GM21723 (cell line): ENCODE measurements around the gene EFHD2.
A peak's percentile ranks its signal among the peaks of the same experiment; 100 is the strongest.
"Not testable (repeated sequence)": the region's sequence is repeated elsewhere in the genome, so short reads cannot be mapped to it uniquely, and the experiment has no call there.

Experiments
- ATAC-seq: cut with Tn5 transposase; IDR thresholded peaks from one replicate; pipeline ENCODE4 v1.9.1; 2021; ENCODE audit warnings: mild to moderate bottlenecking, moderate library complexity; ENCODE audit not compliant: unreplicated experiment

EFHD2 gene

DNA sequence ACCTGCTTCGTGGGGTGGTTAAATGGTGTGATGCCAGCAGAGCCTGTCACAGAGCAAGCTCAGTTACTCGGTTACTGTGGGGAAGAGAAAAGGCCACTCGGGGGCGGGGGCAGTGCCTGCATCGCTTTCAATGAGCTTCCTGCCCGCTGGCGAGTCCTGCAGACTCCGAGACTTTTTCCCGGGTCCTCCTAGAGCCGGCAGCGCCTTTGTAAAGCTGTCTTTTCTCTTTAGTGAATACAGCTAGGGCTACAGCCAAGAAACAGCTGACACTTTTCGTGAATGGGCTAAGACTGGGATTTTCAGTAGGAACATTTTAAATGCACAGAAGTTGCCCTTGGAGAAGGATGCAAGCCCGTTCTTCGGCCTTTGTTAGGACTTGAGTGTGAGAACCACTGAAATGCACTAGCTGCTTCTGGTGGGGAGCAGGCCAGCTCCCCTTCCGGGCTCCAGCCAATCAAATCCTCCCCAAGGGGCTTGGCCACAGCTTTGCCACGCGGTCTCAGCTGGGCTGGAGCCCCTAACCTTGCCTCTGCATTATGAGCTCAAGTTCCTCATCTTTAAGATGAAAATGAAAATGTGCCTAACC is 23.4 kb upstream of the EFHD2 start:
- ATAC-seq, result no peak

DNA sequence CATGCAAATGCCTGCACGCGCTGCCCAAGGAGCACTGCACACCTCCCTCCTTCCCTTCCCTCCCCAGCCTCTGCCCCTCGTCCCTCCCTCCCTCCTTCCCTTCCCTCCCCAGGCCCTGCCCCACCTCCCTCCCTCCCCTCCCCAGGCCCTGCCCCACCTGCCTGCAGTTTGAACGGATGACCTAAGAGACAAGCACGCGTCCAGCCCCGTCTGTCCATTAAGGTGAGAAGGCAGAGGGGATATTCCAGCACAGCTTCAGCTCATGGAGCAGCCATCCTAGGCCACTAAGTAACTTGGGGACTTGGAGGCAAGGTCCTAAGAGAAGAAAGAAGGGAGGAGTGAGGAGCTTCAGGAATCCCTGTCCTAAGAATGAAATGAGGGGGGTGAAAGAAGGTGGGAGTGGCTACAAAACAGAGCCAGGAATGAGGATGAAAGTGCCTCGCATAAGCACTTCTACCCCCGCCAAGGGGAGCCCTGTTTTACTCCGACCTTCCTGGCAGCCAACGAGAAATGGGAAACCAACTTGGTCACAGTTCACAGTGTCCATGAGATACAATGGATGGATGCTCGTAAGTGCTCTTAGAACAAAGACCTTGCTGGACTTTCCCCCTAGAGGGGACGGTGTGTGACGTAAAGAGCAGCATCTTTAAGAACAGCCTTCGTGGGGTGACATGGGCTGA is 21.3 kb upstream of the EFHD2 start:
- no peak for ATAC-seq

DNA sequence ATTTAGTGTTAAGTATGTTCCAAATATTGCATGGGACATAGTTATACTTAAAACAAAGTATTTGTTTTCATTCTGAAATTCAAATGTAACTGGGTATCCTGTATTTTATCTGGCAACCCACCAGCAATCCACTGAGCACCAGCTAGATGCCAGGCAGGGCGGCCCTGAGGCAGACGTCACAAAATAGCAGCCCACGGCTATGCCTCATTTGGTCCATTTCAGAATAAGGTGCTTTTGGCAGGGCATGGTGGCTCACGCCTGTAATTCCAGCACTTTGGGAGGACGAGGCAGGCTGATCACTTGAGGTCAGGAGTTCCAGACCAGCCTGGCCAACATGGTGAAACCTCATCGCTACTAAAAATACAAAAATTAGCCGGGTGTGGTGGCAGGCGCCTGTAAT is 19.9 kb upstream of the EFHD2 start:
- ATAC-seq, result not testable (repeated sequence)

- ATAC-seq, result no peak
These were observed 19.0 kb upstream of the EFHD2 start for GRCh38 chr1:15390667-15391066.

GRCh38 chr1:15391366-15391765 is 18.3 kb upstream of the EFHD2 start:
- ATAC-seq, result no peak

GRCh38 chr1:15393475-15394257 is 16.0 kb upstream of the EFHD2 start:
- ATAC-seq, result no peak

GRCh38 chr1:15394258-15394690 is 15.4 kb upstream of the EFHD2 start:
- no peak for ATAC-seq

GRCh38 chr1:15397236-15397635 is 12.5 kb upstream of the EFHD2 start:
- no peak for ATAC-seq

DNA sequence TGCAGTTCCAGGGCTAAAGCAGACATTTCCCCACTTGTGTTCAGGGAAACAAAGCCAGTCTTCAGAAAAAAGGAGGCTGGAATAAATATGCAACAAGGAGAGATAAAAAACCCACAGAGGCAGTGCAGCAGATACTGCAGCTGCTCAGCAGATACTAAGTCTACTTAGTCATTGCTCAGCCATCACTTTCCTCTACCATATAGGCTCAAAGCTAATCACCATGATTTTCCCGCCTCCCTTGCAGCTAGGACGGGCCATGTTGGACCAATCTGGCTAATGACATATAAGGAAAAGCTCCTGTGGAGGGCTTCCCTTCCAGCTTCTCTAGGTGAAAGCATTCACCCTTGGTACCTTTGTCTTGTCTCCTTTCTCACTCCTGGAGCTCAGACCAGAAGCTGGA is 10.0 kb upstream of the EFHD2 start:
- ATAC-seq, result no peak

- ATAC-seq, result no peak
These were observed 9.1 kb upstream of the EFHD2 start for GRCh38 chr1:15400627-15401026.

GRCh38 chr1:15401391-15402055 is 8.2 kb upstream of the EFHD2 start:
- no peak for ATAC-seq

DNA sequence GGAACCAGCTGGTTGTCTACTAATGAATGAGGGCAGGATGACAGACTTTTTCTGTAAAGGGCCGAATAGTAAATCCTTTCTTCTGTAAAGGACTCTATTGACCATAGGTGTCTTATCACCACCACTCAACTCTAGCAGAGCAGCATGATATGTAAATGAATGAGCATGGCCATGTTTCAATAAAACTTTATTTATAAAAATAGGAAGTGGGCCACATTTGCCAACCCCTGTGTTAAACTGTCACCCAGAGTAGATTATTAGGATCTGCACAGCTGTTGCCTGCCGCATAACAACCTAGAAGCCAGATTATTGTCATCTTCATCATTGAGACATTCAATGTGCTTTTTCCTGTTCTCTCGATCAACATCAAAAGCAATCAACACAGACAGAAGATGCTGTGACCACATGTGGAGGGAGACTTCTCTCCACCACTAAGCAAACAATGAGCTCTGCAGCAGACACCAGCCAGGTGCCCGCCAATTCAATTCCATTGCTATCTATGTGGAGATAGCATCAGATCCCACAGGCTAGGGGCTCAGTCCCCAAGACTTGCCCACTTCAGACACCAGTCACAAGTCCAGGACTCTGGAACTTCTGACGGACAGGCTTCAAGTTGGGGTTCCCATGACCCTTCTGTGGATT is 6.8 kb upstream of the EFHD2 start:
- ATAC-seq, result no peak

DNA sequence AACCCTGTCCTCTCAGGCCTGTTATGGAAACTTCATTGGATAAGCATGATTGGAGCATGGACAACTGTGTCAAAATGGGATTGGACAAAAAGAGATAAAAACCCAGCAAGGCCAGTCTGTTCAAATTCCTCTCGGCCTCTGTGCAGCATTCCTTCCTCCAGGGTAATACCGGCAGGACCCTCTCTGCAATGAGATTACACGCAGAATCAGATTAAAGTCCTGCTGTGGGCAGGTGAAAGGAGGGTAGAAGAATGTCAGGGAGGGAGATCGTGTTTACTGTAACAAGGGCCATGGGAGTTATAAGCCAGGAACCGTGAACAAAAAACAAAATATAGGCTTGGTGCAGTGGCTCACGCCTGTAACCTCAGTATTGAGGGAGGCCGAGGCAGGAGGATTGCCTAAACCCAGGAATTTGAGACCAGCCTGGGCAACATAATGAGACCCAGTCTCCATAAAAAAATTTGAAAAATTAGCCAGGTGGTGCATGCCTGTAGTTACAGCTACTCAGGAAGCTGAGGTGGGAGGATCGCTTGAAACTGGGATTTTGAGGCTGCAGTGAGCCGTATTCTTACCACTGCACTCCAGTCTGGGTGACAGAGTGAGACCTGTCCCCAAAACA is 5.6 kb upstream of the EFHD2 start:
- ATAC-seq, result no peak

- no peak for ATAC-seq
These were observed 4.4 kb upstream of the EFHD2 start for GRCh38 chr1:15405106-15405850.

DNA sequence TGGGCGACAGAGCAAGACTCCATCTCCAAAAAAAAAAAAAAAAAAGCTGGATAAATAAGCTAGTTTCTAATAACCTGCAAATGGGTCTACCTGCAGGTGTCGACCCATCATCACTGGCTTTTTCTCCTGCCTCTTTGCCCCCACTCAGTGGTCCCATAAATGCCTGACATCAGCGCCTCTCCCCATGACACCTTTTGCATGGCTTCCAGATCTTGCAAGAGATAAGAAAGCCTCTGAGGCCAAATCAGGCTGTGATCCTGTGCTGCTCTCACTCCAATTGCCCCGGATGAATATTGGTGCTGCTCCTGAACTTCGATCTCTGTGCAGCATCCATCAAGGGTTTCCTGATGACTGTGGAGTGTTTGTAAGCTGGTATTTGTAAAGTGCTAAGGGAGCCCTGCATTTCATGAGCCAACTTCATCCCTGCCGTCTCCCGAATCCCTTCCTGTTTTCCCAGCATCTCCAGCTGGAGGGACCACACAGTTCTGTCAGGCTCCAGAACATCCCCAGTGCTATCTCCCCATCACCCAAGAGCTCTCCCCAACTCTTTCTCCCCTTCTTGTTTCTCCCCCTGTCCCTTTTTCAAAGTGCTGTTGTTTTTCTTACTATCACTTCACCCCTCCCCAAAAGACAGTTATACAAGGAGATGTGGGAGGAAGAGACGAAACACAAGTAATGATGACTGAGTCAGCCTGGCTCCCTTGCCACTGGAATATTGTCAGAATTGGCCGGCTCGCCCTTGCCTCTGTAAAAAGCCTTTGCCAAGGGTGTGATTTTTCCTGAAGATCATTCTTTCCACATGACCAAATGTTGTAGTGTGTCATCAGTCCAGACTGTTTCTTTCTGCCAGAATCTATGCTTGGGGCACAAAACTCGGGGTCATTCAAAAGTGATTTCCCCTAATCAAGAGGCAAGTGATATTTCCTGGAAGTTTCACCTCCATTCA is 2.8 kb upstream of the EFHD2 start:
- no peak for ATAC-seq

GRCh38 chr1:15407580-15407979 is 2.1 kb upstream of the EFHD2 start:
- no peak for ATAC-seq

DNA sequence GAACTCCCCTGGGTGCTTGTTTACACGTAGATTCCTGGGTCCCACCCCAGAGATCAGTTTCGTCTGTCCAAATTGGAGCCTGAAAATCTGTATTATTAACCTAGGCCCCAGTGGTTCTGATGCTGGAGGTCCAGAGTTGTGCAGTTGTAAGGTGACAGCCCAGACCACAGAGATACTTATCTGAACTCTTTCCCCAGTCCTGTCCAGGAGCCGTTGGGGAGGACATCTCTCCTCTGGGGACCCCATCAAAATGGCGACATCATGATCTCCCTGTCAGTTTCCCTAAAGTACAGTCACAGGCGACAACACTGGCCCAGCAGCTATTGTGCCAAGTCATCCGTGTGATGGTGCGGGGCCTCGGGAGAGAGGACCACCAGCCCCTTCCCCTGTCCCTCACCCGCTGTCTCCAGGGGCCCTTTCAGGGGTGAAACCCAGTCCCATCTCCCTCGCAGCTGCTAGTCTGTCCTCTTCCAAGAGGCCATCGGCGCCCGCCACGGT is 749 bp upstream of the EFHD2 start:
- ATAC-seq, result no peak

- peak; percentile 4 for ATAC-seq
These were observed 665 bp downstream of the EFHD2 start for GRCh38 chr1:15410223-15410883.
